ENCODE data around the gene RASAL2.

Gene RASAL2

DNA sequence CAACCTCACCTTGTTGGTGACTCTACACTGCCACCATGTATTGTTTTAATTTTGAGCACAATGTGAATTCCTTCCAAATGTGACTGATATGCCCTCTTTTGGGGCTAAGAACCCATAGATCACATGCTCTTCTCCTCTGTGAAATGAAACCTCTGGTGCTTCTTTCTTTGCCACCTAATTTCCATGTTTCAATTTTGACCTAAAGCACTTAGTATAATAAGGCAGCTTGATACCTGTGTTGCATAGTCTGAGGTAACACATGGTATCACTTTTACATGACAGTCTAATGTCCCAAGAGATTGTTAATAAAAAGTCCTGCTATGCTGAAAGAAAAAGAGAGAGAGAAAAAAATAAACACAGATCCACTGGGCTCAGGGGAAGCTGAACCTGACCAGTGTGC is 378.6 kb downstream of the RASAL2 start:
- no peak for TF ChIP-seq ZFX (IDR thresholded peaks at IDR 0.05; ENCODE audit: borderline replicate concordance)
- TF ChIP-seq, protein P1, sequence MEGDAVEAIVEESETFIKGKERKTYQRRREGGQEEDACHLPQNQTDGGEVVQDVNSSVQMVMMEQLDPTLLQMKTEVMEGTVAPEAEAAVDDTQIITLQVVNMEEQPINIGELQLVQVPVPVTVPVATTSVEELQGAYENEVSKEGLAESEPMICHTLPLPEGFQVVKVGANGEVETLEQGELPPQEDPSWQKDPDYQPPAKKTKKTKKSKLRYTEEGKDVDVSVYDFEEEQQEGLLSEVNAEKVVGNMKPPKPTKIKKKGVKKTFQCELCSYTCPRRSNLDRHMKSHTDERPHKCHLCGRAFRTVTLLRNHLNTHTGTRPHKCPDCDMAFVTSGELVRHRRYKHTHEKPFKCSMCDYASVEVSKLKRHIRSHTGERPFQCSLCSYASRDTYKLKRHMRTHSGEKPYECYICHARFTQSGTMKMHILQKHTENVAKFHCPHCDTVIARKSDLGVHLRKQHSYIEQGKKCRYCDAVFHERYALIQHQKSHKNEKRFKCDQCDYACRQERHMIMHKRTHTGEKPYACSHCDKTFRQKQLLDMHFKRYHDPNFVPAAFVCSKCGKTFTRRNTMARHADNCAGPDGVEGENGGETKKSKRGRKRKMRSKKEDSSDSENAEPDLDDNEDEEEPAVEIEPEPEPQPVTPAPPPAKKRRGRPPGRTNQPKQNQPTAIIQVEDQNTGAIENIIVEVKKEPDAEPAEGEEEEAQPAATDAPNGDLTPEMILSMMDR (IDR thresholded peaks at IDR 0.05), result no peak
- H3K27ac ChIP-seq, result no peak overlapping the region

DNA sequence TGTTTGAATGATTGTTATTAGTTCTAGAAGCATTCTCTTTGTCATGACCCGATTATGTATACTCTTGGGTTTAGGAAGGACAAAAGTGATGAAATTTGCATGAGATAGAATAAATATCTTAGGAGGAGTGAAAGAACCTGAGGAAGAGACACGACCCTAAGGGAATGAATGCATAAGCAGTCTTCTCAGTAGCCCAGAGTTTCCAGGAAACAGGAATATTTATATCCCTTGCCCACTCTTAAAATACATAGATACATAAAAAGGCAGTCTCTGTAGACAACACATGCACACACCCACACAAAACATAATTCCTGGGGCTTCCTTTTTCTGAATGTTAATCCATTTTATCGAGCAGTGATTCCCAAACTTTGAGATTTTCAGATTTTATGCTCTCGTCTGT is 383.5 kb downstream of the RASAL2 start:
- no peak overlapping the region for H3K27ac ChIP-seq
- no peak for TF ChIP-seq ZFX (IDR thresholded peaks at IDR 0.05; ENCODE audit: borderline replicate concordance)
- TF ChIP-seq, protein P1 (IDR thresholded peaks at IDR 0.05), result no peak

DNA sequence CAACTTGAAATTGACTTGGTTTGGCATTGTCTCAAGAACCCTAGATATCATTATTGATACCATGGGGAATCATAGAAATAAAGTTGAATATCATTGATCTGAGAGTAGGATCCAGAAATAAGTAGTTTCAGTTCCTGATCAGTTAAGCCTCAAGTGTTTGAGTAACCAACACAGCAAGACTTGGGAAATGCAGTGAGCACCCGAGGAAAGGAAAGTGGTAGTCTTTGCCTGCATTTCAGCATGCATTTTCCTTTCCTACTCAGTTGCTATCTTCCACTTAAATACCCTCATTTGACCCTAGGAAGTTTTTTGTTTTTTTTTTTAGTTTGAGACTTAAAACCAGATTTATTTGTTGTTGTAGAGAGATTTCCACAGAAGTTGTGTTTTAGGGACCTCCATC is 383.9 kb downstream of the RASAL2 start:
- no peak for TF ChIP-seq ZFX (IDR thresholded peaks at IDR 0.05; ENCODE audit: borderline replicate concordance)
- TF ChIP-seq, protein P1 (IDR thresholded peaks at IDR 0.05), result no peak
- no peak overlapping the region for H3K27ac ChIP-seq

DNA sequence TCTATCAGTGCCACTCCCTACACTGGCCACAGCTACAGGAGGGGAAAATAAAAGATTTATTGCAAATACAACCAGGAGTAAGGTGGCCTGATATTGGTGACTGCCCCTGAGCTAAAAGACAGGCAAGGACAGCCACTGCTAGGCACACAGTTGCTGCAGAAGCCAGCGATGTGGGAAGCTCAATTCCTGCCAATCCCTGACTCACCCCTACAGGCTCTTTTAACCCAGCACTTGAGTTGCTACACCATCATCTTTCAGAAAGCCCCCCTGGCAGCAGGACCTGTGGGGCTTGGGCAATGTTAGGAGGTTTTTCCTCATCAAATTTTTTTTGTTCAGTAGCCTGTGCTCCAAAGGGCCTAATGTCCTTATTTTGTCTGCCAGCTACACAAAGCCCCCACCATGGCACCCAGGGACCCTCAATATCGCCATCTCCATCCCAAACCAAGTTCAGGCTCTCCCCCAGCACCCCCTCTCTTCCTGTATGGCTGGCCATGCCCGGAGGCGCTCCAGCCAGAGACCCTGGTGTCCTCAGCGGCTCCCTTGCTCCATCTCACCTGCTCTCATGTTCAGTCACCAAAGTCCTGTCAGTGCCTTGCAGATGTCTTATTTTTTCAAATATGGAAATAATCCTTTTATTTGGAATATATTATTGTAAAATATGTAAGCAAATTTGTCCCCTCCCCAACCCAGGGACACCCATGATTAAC is 389.5 kb downstream of the RASAL2 start:
- TF ChIP-seq, protein P1 (IDR thresholded peaks at IDR 0.05), result no peak
- H3K27ac ChIP-seq, result no peak overlapping the region

DNA sequence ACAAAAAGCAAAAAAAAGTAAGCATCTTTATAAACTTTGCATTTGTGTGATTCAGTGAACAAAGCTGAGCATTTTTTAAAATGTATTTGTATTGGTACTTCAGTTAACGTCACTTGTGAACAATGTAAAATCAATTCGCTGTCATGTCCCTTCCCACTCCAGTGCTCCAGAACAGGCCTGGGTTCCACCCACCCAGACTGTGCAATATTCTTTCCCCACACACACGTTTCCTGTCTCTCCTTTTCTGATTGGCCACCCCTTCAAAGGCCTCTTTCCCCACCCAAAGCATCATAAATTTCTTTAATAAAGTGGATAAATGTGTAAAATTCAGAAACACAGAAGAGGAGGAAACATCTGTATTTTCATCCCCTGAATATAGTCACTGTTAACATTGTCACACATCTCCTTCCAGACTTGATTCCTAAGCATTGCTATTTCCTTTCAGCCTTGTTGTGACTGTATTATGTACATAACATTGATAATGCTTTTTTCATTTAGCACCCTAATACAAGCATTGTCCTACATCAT is 390.9 kb downstream of the RASAL2 start:
- no peak overlapping the region; the same call in 1 of the 2 replicates for H3K27ac ChIP-seq
- TF ChIP-seq ZFX (IDR thresholded peaks at IDR 0.05; ENCODE audit: borderline replicate concordance), result no peak
- TF ChIP-seq, protein P1 (IDR thresholded peaks at IDR 0.05), result no peak

DNA sequence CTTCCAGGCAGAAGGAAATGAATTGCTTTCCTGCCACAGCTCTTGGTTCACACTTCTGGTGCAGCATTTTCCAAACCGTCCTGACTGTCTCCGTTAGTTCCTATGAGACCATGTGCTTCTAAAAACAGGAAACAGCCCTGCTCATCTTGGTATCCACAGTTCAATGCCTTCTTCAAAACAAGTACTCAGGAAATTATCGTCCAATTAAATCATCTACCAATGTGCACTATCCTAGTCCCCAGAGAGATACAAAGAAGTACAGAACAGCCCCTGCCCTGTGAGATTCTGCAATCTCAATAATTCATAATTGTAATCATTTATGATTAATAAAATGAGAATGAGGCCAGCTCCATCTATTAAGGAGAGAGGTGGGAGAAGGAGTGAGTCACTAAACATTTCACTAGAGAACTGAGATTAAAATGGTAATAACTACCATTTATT is 391.7 kb downstream of the RASAL2 start:
- TF ChIP-seq, protein P1 (IDR thresholded peaks at IDR 0.05), result no peak
- no peak for TF ChIP-seq ZFX (IDR thresholded peaks at IDR 0.05; ENCODE audit: borderline replicate concordance)
- no peak overlapping the region; the same call in 1 of the 2 replicates for H3K27ac ChIP-seq

All from 22Rv1 (cell line).